GM12892 (cell line): ENCODE measurements around the gene PPP2R2D.

ENCODE experiments used
- POLR2A ChIP-seq: IDR thresholded peaks from 2 replicates; pipeline ENCODE4 v1.6.1; 2011; ENCODE audit warnings: low read depth, low read length, control low read depth
- POLR2AphosphoS5 ChIP-seq: IDR thresholded peaks from 2 replicates; pipeline ENCODE4 v1.6.1; 2011; ENCODE audit warnings: low read depth, low read length, control low read depth

DNA sequence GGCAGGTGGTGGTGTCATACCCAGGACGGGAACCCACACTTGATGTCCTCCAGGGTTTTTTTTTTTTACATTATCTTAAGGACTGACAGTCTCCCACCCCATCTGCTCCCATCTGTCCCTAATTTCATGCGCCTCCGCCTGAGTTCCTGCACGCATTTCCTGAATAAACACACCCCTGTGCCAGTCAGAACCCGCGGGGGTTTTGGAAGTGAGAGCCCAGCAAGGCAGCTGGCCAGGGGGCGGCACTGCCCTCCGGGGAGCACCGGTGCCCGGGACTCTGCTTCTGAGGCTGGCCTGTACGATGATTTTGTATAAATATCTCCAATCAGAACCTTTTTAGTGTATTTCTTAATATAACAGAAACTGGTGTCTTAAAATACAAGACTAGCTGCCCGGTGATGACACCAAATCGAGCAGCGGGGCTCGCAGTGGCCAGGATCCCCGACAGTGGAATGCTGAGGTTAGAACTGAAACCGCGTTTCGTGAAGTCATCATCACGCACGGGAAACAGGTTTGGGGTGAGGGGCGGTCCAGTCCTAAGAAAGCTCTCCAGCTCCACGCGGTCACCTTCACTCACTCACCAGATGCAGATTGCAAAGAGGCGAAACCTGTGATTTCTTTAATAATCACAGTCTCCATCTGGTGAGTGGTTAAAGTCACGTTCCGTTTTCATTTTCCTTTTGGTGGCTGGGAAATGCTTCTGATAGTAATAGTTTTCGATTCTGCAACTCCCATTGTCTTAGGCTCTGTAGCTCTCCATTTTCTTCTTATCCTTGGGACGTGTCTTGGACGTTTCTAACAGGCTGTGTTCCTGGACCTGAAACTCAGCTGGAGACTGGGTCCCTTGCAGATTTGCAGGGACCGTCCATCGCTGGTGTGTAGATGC lies 61.2 kb downstream of the PPP2R2D start:
- TF ChIP-seq POLR2A (no peak), POLR2AphosphoS5 (no peak)
